ENCODE measurements around the gene CAPN15.
"Not testable (repeated sequence)": the region's sequence is repeated elsewhere in the genome, so short reads cannot be mapped to it uniquely, and the experiment has no call there.

The CAPN15 gene

GRCh38 chr16:506246-506546 lies 21.3 kb upstream of the CAPN15 start:
- DNase-seq (ENCODE audit: low read depth in 2 of 3, low spot score in 1 of 3): no peak

- not testable (repeated sequence) for DNase-seq (ENCODE audit: low read depth in 2 of 3, low spot score in 1 of 3)
These were observed 20.0 kb upstream of the CAPN15 start for GRCh38 chr16:507527-507926.

GRCh38 chr16:507996-508395 lies 19.5 kb upstream of the CAPN15 start:
- no peak for DNase-seq (ENCODE audit: low read depth in 2 of 3, low spot score in 1 of 3)

GRCh38 chr16:508884-509736 lies 18.4 kb upstream of the CAPN15 start:
- no peak for DNase-seq (ENCODE audit: low read depth in 2 of 3, low spot score in 1 of 3)

GRCh38 chr16:510066-510825 lies 17.3 kb upstream of the CAPN15 start:
- no peak for DNase-seq (ENCODE audit: low read depth in 2 of 3, low spot score in 1 of 3)

- DNase-seq (ENCODE audit: low read depth in 2 of 3, low spot score in 1 of 3): no peak
These were observed 14.7 kb upstream of the CAPN15 start for GRCh38 chr16:512802-513201.

- no peak for DNase-seq (ENCODE audit: low read depth in 2 of 3, low spot score in 1 of 3)
These were observed 13.6 kb upstream of the CAPN15 start for GRCh38 chr16:513950-514349.

- no peak for DNase-seq (ENCODE audit: low read depth in 2 of 3, low spot score in 1 of 3)
These were observed 12.2 kb upstream of the CAPN15 start for GRCh38 chr16:515175-515938.

- no peak for DNase-seq (ENCODE audit: low read depth in 2 of 3, low spot score in 1 of 3)
These were observed 11.6 kb upstream of the CAPN15 start for GRCh38 chr16:515939-516226.

- no peak for DNase-seq (ENCODE audit: low read depth in 2 of 3, low spot score in 1 of 3)
These were observed 11.2 kb upstream of the CAPN15 start for GRCh38 chr16:516301-516700.

- no peak for DNase-seq (ENCODE audit: low read depth in 2 of 3, low spot score in 1 of 3)
These were observed 8.7 kb upstream of the CAPN15 start for GRCh38 chr16:518858-519257.

- DNase-seq (ENCODE audit: low read depth in 2 of 3, low spot score in 1 of 3): no peak
These were observed 8.1 kb upstream of the CAPN15 start for GRCh38 chr16:519425-519824.

GRCh38 chr16:519841-520687 lies 7.4 kb upstream of the CAPN15 start:
- no peak for DNase-seq (ENCODE audit: low read depth in 2 of 3, low spot score in 1 of 3)

GRCh38 chr16:520847-521246 lies 6.7 kb upstream of the CAPN15 start:
- no peak for DNase-seq (ENCODE audit: low read depth in 2 of 3, low spot score in 1 of 3)

- no peak for DNase-seq (ENCODE audit: low read depth in 2 of 3, low spot score in 1 of 3)
These were observed 5.9 kb upstream of the CAPN15 start for GRCh38 chr16:521381-522210.

- DNase-seq (ENCODE audit: low read depth in 2 of 3, low spot score in 1 of 3): no peak
These were observed 5.0 kb upstream of the CAPN15 start for GRCh38 chr16:522320-523096.

GRCh38 chr16:523097-523741 lies 4.3 kb upstream of the CAPN15 start:
- no peak for DNase-seq (ENCODE audit: low read depth in 2 of 3, low spot score in 1 of 3)

GRCh38 chr16:524274-525040 lies 3.1 kb upstream of the CAPN15 start:
- no peak for DNase-seq (ENCODE audit: low read depth in 2 of 3, low spot score in 1 of 3)
